IMR-90 (cell line): ENCODE measurements around the gene GPR27. TPM values are rescaled to one million over a fixed set of nuclear protein-coding genes. Genes with fewer than 3 reads are reported as not detected.
A peak's percentile ranks its signal among the peaks of the same experiment; 100 is the strongest.

Experiments
- ATAC-seq: fragments of 200-7000 bp; cut with Tn5 transposase; 2 replicates; pipeline ENCODE4 v1.9.1; 2020; ENCODE audit warnings: low read depth, mild to moderate bottlenecking, moderate library complexity
- BruUV-seq: library from RNA; stranded (reverse); fragments of 400-500 nt; replicated peaks from 2 replicates; lab custom pipeline; 2021; lab: Mats Ljungman, UMichigan
- CTCF ChIA-PET: fragments of 300-600 bp; formaldehyde crosslinking; extraction: SDS; loops from one replicate; lab custom pipeline; 2021; ENCODE audit warnings: antibody characterized with exemption; lab: Yijun Ruan, JAX
- POLR2A ChIA-PET: fragments of 300-600 bp; sonication (Branson Sonifier 250); formaldehyde crosslinking; loops from one replicate; lab custom pipeline; 2022; ENCODE audit warnings: antibody characterized with exemption; ENCODE audit not compliant: unreplicated experiment; lab: Charles Lee
- DNase-seq: peaks from one replicate; pipeline ENCODE4 v3.0.0; 2013
- H2AFZ ChIP-seq: replicated peaks from 2 replicates; pipeline ENCODE3; 2013; ENCODE audit warnings: low read length, mild to moderate bottlenecking; ENCODE audit not compliant: poor library complexity
- H2AK5ac ChIP-seq: 2 replicates; pipeline ENCODE4 v1.6.1; 2013; ENCODE audit warnings: low read depth, low read length, inconsistent platforms
- H2AK9ac ChIP-seq: replicated peaks from 2 replicates; pipeline ENCODE3; 2013; ENCODE audit warnings: mild to moderate bottlenecking, low read depth, low read length, moderate library complexity; ENCODE audit not compliant: poor library complexity
- H2BK120ac ChIP-seq: 2 replicates; pipeline ENCODE4 v1.6.1; 2013; ENCODE audit warnings: low read depth, low read length, inconsistent platforms
- H2BK15ac ChIP-seq: 3 replicates; pipeline ENCODE4 v1.6.1; 2013; ENCODE audit warnings: low read depth, low read length, inconsistent platforms
- H2BK20ac ChIP-seq: 2 replicates; pipeline ENCODE4 v1.6.1; 2013; ENCODE audit warnings: low read depth, mild to moderate bottlenecking, inconsistent platforms, low read length, moderate library complexity
- H2BK5ac ChIP-seq: 2 replicates; pipeline ENCODE4 v1.6.1; 2013; ENCODE audit warnings: mild to moderate bottlenecking, low read depth, low read length, inconsistent platforms; ENCODE audit not compliant: poor library complexity, severe bottlenecking
- H3K14ac ChIP-seq: replicated peaks from 2 replicates; pipeline ENCODE4 v1.6.1; 2013; ENCODE audit warnings: low read depth, low read length, inconsistent platforms
- H3K18ac ChIP-seq: 2 replicates; pipeline ENCODE4 v1.6.1; 2013; ENCODE audit warnings: low read depth, low read length, control low read depth
- H3K23ac ChIP-seq: 2 replicates; pipeline ENCODE4 v1.6.1; 2013; ENCODE audit warnings: low read depth, low read length, inconsistent platforms
- H3K27ac ChIP-seq: 2 replicates; pipeline ENCODE4 v1.5.1; 2013; ENCODE audit warnings: mild to moderate bottlenecking, control low read depth, low read length; ENCODE audit not compliant: insufficient read depth
- H3K27me3 ChIP-seq: 2 replicates; pipeline ENCODE4 v1.6.1; 2013; ENCODE audit warnings: low read length; ENCODE audit not compliant: control insufficient read depth, insufficient read depth
- H3K36me3 ChIP-seq: 2 replicates; pipeline ENCODE4 v1.6.1; 2013; ENCODE audit warnings: low read length, mixed read lengths; ENCODE audit not compliant: control insufficient read depth, insufficient read depth
- H3K4ac ChIP-seq: 2 replicates; pipeline ENCODE4 v1.6.1; 2013; ENCODE audit warnings: low read depth, low read length, inconsistent platforms
- H3K4me1 ChIP-seq: 2 replicates; pipeline ENCODE4 v1.6.1; 2013; ENCODE audit warnings: low read length, mixed read lengths; ENCODE audit not compliant: control insufficient read depth, insufficient read depth
- H3K4me2 ChIP-seq: 2 replicates; pipeline ENCODE4 v1.6.1; 2013; ENCODE audit warnings: low read depth, mild to moderate bottlenecking, control low read depth, low read length, moderate library complexity
- H3K4me3 ChIP-seq: 2 replicates; pipeline ENCODE4 v1.5.1; 2013; ENCODE audit warnings: low read depth, mild to moderate bottlenecking, control low read depth, low read length, moderate library complexity; ENCODE audit not compliant: insufficient read depth
- H3K56ac ChIP-seq: 2 replicates; pipeline ENCODE4 v1.6.1; 2013; ENCODE audit warnings: low read length, inconsistent platforms; ENCODE audit not compliant: insufficient read depth; ENCODE audit errors: extremely low read depth
- H3K79me1 ChIP-seq, 2 experiments: 2 replicates each; pipeline ENCODE4 v1.6.1; 2013; ENCODE audit warnings: low read length in 2 of 2, inconsistent platforms in 1 of 2, low read depth in 1 of 2
- H3K9ac ChIP-seq: 2 replicates; pipeline ENCODE4 v1.6.1; 2013; ENCODE audit warnings: low read depth, low read length, control low read depth
- H3K9me1 ChIP-seq: 2 replicates; pipeline ENCODE4 v1.6.1; 2013; ENCODE audit warnings: low read length, inconsistent platforms; ENCODE audit not compliant: insufficient read depth
- H3K9me3 ChIP-seq: 2 replicates; pipeline ENCODE4 v1.6.1; 2013; ENCODE audit warnings: low read length; ENCODE audit not compliant: control insufficient read depth, insufficient read depth
- H4K20me1 ChIP-seq: 2 replicates; pipeline ENCODE4 v1.6.1; 2013; ENCODE audit warnings: low read length, inconsistent platforms; ENCODE audit not compliant: insufficient read depth
- H4K5ac ChIP-seq: 2 replicates; pipeline ENCODE4 v1.6.1; 2013; ENCODE audit warnings: mild to moderate bottlenecking, low read depth, low read length, control low read depth
- H4K8ac ChIP-seq, 2 experiments: 2 replicates each; pipeline ENCODE4 v1.6.1; 2013; ENCODE audit warnings: low read depth in 2 of 2, low read length in 2 of 2, control low read depth in 1 of 2, inconsistent platforms in 1 of 2
- H4K91ac ChIP-seq: 2 replicates; pipeline ENCODE4 v1.6.1; 2013; ENCODE audit warnings: low read depth, low read length, inconsistent platforms; ENCODE audit not compliant: insufficient read depth
- ELK1 ChIP-seq: fragments of 150-350 bp; IDR thresholded peaks from 2 replicates; pipeline ENCODE4 v1.6.1; 2016; ENCODE audit warnings: low read depth, mild to moderate bottlenecking, low read length, moderate library complexity, borderline replicate concordance
- MAZ ChIP-seq: IDR thresholded peaks from 2 replicates; pipeline ENCODE4 v1.6.1; 2012; ENCODE audit warnings: low read depth, mild to moderate bottlenecking, low read length, improper control_type of control experiment, moderate library complexity, borderline replicate concordance
- WGBS, 2 experiments: methylation state at CpG; one replicate each; pipeline versions ENCODE4 v1.1.5 to v1.1.7; 2013; ENCODE audit warnings: missing lambda C conversion rate in 2 of 2; ENCODE audit not compliant: insufficient read length in 1 of 2; ENCODE audit errors: extremely low coverage in 2 of 2; 5-methylcytosine and 5-hydroxymethylcytosine counted together
- dilution Hi-C: fragments of 300-500 bp; cut with HindIII; formaldehyde crosslinking; loops from one replicate; pipeline ENCODE4 v1.14.3; 2018; ENCODE audit warnings: low sequenced_read_pairs; ENCODE audit not compliant: unreplicated experiment
- in situ Hi-C: fragments of 300-500 bp; cut with MboI; formaldehyde crosslinking; loops from 3 replicates; pipeline ENCODE4 v1.14.3; 2019; ENCODE audit warnings: low sequenced_read_pairs, inconsistent platforms, mixed read lengths
- intact Hi-C: fragments of 100-400 bp; cut with micrococcal nuclease; formaldehyde crosslinking; loops from 2 replicates; pipeline ENCODE4 v1.10.0; 2022
- polyA plus RNA-seq, 3 experiments: library from polyadenylated mRNA; depleted of rRNA; stranded (reverse); fragments of >200 nt; gene quantifications; 2 replicates each; pipeline ENCODE4 v1.2.3, GENCODE V29; 2012; ENCODE audit warnings: low replicate concordance in 1 of 3
- total RNA-seq: library from RNA; depleted of rRNA; stranded (reverse); fragments of >200 nt; gene quantifications from 2 replicates; pipeline ENCODE4 v1.2.3, GENCODE V29; 2012

The GPR27 gene
- total and polyA plus RNA-seq, 2 of the 4 experiments (the other 2 are of a cell fraction), result not detected

DNA sequence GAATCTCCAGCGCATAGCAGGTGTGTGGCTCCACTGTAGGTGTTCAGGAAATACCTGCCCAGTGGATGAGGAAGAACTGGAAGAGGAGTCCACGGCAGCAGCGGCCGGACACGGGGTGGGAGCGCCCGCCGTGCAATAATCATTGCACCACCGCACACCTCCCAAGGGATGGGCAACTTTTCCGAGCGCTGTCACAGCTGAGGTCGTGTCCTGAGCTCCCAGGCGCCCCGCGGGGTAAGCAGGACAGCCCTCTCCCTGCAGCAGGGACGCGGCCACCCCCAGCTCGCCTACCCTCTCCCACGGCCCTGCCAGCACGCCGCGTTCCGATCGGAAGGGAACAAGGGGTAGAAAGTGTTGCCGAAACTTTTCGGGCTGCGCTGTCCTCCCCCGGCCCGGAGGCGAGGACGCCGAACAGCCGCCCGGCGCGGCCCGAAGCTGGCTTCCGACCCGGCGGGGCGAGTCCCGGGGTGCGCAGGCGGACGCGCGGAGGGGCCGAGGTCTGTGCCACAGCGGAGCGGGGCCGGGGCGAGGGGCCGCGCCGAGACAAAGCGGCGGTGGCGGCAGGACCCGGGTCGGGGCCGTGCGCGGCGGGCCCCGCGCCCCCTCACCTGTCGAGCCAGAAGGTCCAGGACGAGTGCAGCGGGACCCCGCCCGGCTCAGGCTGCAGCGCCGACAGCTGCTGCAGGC, 28.9 kb upstream of the GPR27 start:
- no peak overlapping the region for H2BK5ac ChIP-seq
- H3K9ac ChIP-seq, result peak overlapping the region; percentile 52
- H3K4ac ChIP-seq, result no peak overlapping the region
- no peaks in the 10 kb centered on the region for H4K20me1 ChIP-seq
- H2AFZ ChIP-seq, result peak overlapping the region; percentile 93
- peaks cover 61% of the 10 kb centered on the region for H3K27me3 ChIP-seq
- H3K79me1 ChIP-seq, result no peaks in the 10 kb centered on the region
- H2BK120ac ChIP-seq, result no peak overlapping the region
- H4K8ac ChIP-seq, result peak overlapping the region in 1 of 2 experiments; percentile 32; a peak in 1 of 4 replicates
- H3K56ac ChIP-seq, result no peak overlapping the region
- H4K91ac ChIP-seq, result no peak overlapping the region
- H3K4me3 ChIP-seq, result peak overlapping the region; percentile 55
- H3K36me3 ChIP-seq, result no peaks in the 10 kb centered on the region
- no TSS peak for BruUV-seq
- H2BK15ac ChIP-seq, result no peak overlapping the region; the same call in 2 of the 3 replicates
- 0 out of 2 replicates have a peak overlapping the region, but pooled peaks have one; percentile 56 for H3K14ac ChIP-seq
- ATAC-seq (peak; percentile 66), DNase-seq (no peak)
- no peak overlapping the region for H2BK20ac ChIP-seq
- intact Hi-C loops, result loop anchor here (5.0 kb wide), 1 partner anchor 1098 kb away; no protein-coding TSS in a partner anchor
- H3K9me3 ChIP-seq, result no peaks in the 10 kb centered on the region
- ChIA-PET POLR2A (no interaction called here), CTCF (interaction anchor here (0.5 to 1.6 kb wide), 2 partner anchors 14 to 1756 kb away, joined by 3 to 6 read pairs; no protein-coding TSS in a partner anchor)
- no peak overlapping the region for H4K5ac ChIP-seq
- no peak for TF ChIP-seq ELK1
- TF ChIP-seq MAZ, result peak; percentile 29; the same call in 1 of the 2 replicates
- 0% methylated on average over 18 of the region's 73 CpGs; no CpG with 5 or more reads in 1 of the 2 experiments for WGBS, 2 experiments
- no peak overlapping the region for H3K27ac ChIP-seq
- H3K4me1 ChIP-seq, result peaks cover 2% of the 10 kb centered on the region; the same call in 1 of the 2 replicates
- H3K4me2 ChIP-seq, result peak overlapping the region; percentile 91
- peak overlapping the region; percentile 87 for H2AK9ac ChIP-seq
- H3K23ac ChIP-seq, result peak overlapping the region; percentile 87
- no peak overlapping the region for H3K18ac ChIP-seq
- H2AK5ac ChIP-seq, result no peak overlapping the region
- dilution Hi-C loops, result no loop called here
- in situ Hi-C loops, result loop anchor here (5.0 to 10.0 kb wide), 2 partner anchors 1098 to 1350 kb away; no protein-coding TSS in a partner anchor
- peaks cover 4% of the 10 kb centered on the region; the same call in 1 of the 2 replicates for H3K9me1 ChIP-seq
